K562 (cell line): ENCODE results near the gene MRPL40. TPM values are rescaled to one million over a fixed set of nuclear protein-coding genes. Genes with fewer than 3 reads are reported as not detected.

Experiments
- ATF7 ChIP-seq: fragments of 450-650 bp; IDR thresholded peaks from 2 replicates; pipeline ENCODE4 v1.7.1; 2014; ENCODE audit warnings: mild to moderate bottlenecking, moderate library complexity
- CBX2 ChIP-seq: fragments of 200-600 bp; sonication (generic); IDR thresholded peaks from one replicate; pipeline ENCODE4 v1.6.1; 2012; ENCODE audit warnings: mild to moderate bottlenecking, low read length, inconsistent platforms; ENCODE audit not compliant: insufficient read depth, poor library complexity, severe bottlenecking
- CHD1 ChIP-seq: fragments of 200-600 bp; sonication (generic); IDR thresholded peaks from one replicate; pipeline ENCODE4 v1.6.1; 2012; ENCODE audit warnings: mild to moderate bottlenecking, moderate library complexity, low read length, inconsistent platforms
- CTBP1 ChIP-seq: fragments of 450-650 bp; IDR thresholded peaks from 2 replicates; pipeline ENCODE4 v1.6.1; 2016; ENCODE audit warnings: borderline replicate concordance
- ERF ChIP-seq: fragments of 450-650 bp; formaldehyde crosslinking; IDR thresholded peaks from 2 replicates; pipeline ENCODE4 v1.4.0; 2020; ENCODE audit warnings: mild to moderate bottlenecking, mixed read lengths
- HIVEP1 ChIP-seq: fragments of 250-450 bp; sonication (Bioruptor Pico); IDR thresholded peaks from 2 replicates; pipeline ENCODE4 v1.4.0; 2020; ENCODE audit warnings: mild to moderate bottlenecking
- JUN ChIP-seq, 2 experiments: sonication (generic) in 1 of 2; formaldehyde crosslinking in 1 of 2; IDR thresholded peaks; 2 replicates each; pipeline versions ENCODE4 v1.6.1 to v1.8.0; 2012 to 2022; ENCODE audit warnings: borderline replicate concordance in 2 of 2, mild to moderate bottlenecking in 2 of 2, improper control_type of control experiment in 1 of 2, low read depth in 1 of 2, low read length in 1 of 2, missing genetic modification reagents in 1 of 2
- KDM5B ChIP-seq: fragments of 200-600 bp; sonication (generic); IDR thresholded peaks from 2 replicates; pipeline ENCODE4 v1.6.1; 2012; ENCODE audit warnings: low read depth, mild to moderate bottlenecking, moderate library complexity, low read length, control low read depth, inconsistent platforms; ENCODE audit not compliant: insufficient replicate concordance
- NR1H2 ChIP-seq: sonication (generic); formaldehyde crosslinking; IDR thresholded peaks from 2 replicates; pipeline ENCODE4 v1.4.0; 2020; ENCODE audit warnings: mild to moderate bottlenecking, missing genetic modification reagents
- RNF2 ChIP-seq: sonication (generic); IDR thresholded peaks from 2 replicates; pipeline ENCODE4 v1.6.1; 2016
- SP2 ChIP-seq: IDR thresholded peaks from 2 replicates; pipeline ENCODE4 v1.6.1; 2011; ENCODE audit warnings: mild to moderate bottlenecking, low read depth, low read length, moderate library complexity; ENCODE audit not compliant: poor library complexity, severe bottlenecking; ENCODE audit errors: extremely low read depth
- WHSC1 ChIP-seq: IDR thresholded peaks from one replicate; pipeline ENCODE4 v1.6.1; 2012; ENCODE audit warnings: low read length, control low read depth, inconsistent platforms
- ZNF263 ChIP-seq: sonication (generic); formaldehyde crosslinking; IDR thresholded peaks from 2 replicates; pipeline ENCODE4 v1.8.0; 2022; ENCODE audit warnings: mild to moderate bottlenecking, missing genetic modification reagents, borderline replicate concordance
- ZSCAN32 ChIP-seq: fragments of 450-650 bp; formaldehyde crosslinking; IDR thresholded peaks from 2 replicates; pipeline ENCODE4 v1.4.0; 2020; ENCODE audit warnings: mild to moderate bottlenecking, moderate library complexity
- polyA plus RNA-seq, 8 experiments: library from polyadenylated mRNA; depleted of rRNA in 4 of 8; stranded (reverse) in 5 of 8; unstranded in 3 of 8; fragments of >200 nt; fragmentation: Nextera tagmentation in 2 of 8; fragmentation: Illumina TruSeq in 1 of 8; extraction: Ambion mirVana in 2 of 8; extraction: Trizol in 1 of 8; gene quantifications; 2 replicates each; pipeline versions ENCODE4 v1.2.1 to v1.2.3, GENCODE V29; 2011 to 2014; ENCODE audit warnings: inconsistent platforms in 1 of 8, missing spikeins in 1 of 8
- total RNA-seq, 7 experiments: library from RNA; depleted of rRNA in 6 of 7; stranded (reverse); fragments of >200 nt in 6 of 7; fragmentation: Illumina TruSeq in 2 of 7; extraction: Trizol in 2 of 7; gene quantifications; 2 replicates each; pipeline versions ENCODE4 v1.2.1 to v1.2.3, GENCODE V29; 2011 to 2021; ENCODE audit warnings: low replicate concordance in 1 of 7
- TF ChIP-seq, protein P1 (sequence below): fragments of 250-450 bp; sonication (Bioruptor Pico); IDR thresholded peaks from 2 replicates; pipeline ENCODE4 v1.9.0; 2021; ENCODE audit warnings: mild to moderate bottlenecking, inconsistent platforms
- TF ChIP-seq, protein P2 (sequence below): conservative IDR thresholded peaks from 2 replicates; pipeline ENCODE4 v1.6.1; 2011; ENCODE audit warnings: low read depth, mild to moderate bottlenecking, low read length; ENCODE audit not compliant: control insufficient read depth
- TF ChIP-seq, protein P3 (sequence below): fragments of 450-650 bp; formaldehyde crosslinking; IDR thresholded peaks from 2 replicates; pipeline ENCODE4 v1.4.0; 2022; ENCODE audit warnings: missing genetic modification characterization
- TF ChIP-seq, protein P4 (sequence below): sonication (generic); formaldehyde crosslinking; IDR thresholded peaks from 2 replicates; pipeline ENCODE4 v1.9.0; 2022; ENCODE audit warnings: mild to moderate bottlenecking, missing genetic modification reagents
- TF ChIP-seq, protein P5 (sequence below): fragments of 450-650 bp; IDR thresholded peaks from 2 replicates; pipeline ENCODE4 v1.6.1; 2016; ENCODE audit warnings: low read depth, mild to moderate bottlenecking, moderate library complexity
- TF ChIP-seq, protein P6 (sequence below): fragments of 450-650 bp; formaldehyde crosslinking; IDR thresholded peaks from 2 replicates; pipeline ENCODE4 v1.4.0; 2022; ENCODE audit warnings: missing genetic modification characterization

Gene MRPL40
- total and polyA plus RNA-seq, 9 of the 15 experiments (the other 6 are each of a cell fraction or from before 2014, with no cell fraction given) = 132 to 652 (median 208) TPM

DNA sequence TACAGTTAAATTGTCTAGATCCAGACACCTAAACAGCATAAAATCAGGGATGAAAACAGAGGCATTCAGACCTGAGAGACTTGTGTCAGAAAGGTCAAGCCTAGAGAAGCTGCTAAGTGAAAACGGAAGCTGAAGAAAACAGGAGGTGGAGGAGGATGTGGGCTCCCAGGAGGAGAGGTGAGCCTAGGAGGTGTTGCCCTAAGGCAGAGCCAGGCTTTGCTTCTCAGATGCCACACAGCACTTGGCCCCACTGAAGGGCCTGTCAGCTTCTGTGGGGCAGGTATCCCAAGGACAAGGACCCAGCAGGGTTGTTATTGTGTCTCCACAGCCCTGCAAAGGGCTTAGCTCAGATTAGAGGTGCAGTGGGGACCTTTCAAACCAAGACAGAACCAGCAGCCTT lies 32.2 kb downstream of the MRPL40 start (continued):
- TF ChIP-seq, protein P1, sequence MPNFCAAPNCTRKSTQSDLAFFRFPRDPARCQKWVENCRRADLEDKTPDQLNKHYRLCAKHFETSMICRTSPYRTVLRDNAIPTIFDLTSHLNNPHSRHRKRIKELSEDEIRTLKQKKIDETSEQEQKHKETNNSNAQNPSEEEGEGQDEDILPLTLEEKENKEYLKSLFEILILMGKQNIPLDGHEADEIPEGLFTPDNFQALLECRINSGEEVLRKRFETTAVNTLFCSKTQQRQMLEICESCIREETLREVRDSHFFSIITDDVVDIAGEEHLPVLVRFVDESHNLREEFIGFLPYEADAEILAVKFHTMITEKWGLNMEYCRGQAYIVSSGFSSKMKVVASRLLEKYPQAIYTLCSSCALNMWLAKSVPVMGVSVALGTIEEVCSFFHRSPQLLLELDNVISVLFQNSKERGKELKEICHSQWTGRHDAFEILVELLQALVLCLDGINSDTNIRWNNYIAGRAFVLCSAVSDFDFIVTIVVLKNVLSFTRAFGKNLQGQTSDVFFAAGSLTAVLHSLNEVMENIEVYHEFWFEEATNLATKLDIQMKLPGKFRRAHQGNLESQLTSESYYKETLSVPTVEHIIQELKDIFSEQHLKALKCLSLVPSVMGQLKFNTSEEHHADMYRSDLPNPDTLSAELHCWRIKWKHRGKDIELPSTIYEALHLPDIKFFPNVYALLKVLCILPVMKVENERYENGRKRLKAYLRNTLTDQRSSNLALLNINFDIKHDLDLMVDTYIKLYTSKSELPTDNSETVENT (CRISPR knock-in tag) = peak; percentile 44; the same call in 1 of the 2 replicates
- TF ChIP-seq CBX2 = no peak
- no peak for TF ChIP-seq CTBP1
- no peak for TF ChIP-seq RNF2
- TF ChIP-seq ERF (CRISPR knock-in tag) = 0 out of 2 replicates have a peak, but pooled peaks have one; percentile 33
- TF ChIP-seq JUN (IDR thresholded peaks at IDR 0.05; ENCODE audit: borderline replicate concordance, low read depth, low read length) = no peak
- TF ChIP-seq JUN (CRISPR knock-in tag; IDR thresholded peaks at IDR 0.05; ENCODE audit: borderline replicate concordance) = peak; percentile 38; the same call in 1 of the 2 replicates
- TF ChIP-seq, protein P2, sequence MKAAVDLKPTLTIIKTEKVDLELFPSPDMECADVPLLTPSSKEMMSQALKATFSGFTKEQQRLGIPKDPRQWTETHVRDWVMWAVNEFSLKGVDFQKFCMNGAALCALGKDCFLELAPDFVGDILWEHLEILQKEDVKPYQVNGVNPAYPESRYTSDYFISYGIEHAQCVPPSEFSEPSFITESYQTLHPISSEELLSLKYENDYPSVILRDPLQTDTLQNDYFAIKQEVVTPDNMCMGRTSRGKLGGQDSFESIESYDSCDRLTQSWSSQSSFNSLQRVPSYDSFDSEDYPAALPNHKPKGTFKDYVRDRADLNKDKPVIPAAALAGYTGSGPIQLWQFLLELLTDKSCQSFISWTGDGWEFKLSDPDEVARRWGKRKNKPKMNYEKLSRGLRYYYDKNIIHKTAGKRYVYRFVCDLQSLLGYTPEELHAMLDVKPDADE = 0 out of 2 replicates have a peak, but pooled peaks have one; percentile 14
- TF ChIP-seq, protein P3, sequence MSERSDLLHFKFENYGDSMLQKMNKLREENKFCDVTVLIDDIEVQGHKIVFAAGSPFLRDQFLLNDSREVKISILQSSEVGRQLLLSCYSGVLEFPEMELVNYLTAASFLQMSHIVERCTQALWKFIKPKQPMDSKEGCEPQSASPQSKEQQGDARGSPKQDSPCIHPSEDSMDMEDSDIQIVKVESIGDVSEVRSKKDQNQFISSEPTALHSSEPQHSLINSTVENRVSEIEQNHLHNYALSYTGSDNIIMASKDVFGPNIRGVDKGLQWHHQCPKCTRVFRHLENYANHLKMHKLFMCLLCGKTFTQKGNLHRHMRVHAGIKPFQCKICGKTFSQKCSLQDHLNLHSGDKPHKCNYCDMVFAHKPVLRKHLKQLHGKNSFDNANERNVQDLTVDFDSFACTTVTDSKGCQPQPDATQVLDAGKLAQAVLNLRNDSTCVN (CRISPR knock-in tag) = 0 out of 2 replicates have a peak, but pooled peaks have one; percentile 73
- TF ChIP-seq, protein P4, sequence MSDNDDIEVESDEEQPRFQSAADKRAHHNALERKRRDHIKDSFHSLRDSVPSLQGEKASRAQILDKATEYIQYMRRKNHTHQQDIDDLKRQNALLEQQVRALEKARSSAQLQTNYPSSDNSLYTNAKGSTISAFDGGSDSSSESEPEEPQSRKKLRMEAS (CRISPR knock-in tag) = peak; percentile 40; the same call in 1 of the 2 replicates
- peak; percentile 55; the same call in 1 of the 2 replicates for TF ChIP-seq HIVEP1 (CRISPR knock-in tag)
- TF ChIP-seq, protein P5, sequence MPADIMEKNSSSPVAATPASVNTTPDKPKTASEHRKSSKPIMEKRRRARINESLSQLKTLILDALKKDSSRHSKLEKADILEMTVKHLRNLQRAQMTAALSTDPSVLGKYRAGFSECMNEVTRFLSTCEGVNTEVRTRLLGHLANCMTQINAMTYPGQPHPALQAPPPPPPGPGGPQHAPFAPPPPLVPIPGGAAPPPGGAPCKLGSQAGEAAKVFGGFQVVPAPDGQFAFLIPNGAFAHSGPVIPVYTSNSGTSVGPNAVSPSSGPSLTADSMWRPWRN = no peak
- TF ChIP-seq CHD1 = peak; percentile 6
- TF ChIP-seq NR1H2 (CRISPR knock-in tag) = 0 out of 2 replicates have a peak, but pooled peaks have one; percentile 17
- TF ChIP-seq, protein P6, sequence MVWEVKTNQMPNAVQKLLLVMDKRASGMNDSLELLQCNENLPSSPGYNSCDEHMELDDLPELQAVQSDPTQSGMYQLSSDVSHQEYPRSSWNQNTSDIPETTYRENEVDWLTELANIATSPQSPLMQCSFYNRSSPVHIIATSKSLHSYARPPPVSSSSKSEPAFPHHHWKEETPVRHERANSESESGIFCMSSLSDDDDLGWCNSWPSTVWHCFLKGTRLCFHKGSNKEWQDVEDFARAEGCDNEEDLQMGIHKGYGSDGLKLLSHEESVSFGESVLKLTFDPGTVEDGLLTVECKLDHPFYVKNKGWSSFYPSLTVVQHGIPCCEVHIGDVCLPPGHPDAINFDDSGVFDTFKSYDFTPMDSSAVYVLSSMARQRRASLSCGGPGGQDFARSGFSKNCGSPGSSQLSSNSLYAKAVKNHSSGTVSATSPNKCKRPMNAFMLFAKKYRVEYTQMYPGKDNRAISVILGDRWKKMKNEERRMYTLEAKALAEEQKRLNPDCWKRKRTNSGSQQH (CRISPR knock-in tag) = peak; percentile 57; the same call in 1 of the 2 replicates
- TF ChIP-seq KDM5B = peak; percentile 40
- TF ChIP-seq ZNF263 = peak; percentile 21; the same call in 1 of the 2 replicates
- TF ChIP-seq WHSC1 = peak; percentile 99
- TF ChIP-seq SP2 = peak; percentile 20
- peak; percentile 62; the same call in 1 of the 2 replicates for TF ChIP-seq ZSCAN32 (CRISPR knock-in tag)
- no peak for TF ChIP-seq ATF7
